Skeletal muscle cell (primary cell): ENCODE results near the gene TULP1.

Experiments
- DNase-seq: peaks from one replicate; pipeline ENCODE4 v3.0.0-alpha.2; 2010; ENCODE audit warnings: low read depth
- H3K4me3 ChIP-seq: 2 replicates; pipeline ENCODE4 v1.5.1; 2011; ENCODE audit warnings: low read depth, mild to moderate bottlenecking, control low read depth, low read length, moderate library complexity

TULP1 gene

DNA sequence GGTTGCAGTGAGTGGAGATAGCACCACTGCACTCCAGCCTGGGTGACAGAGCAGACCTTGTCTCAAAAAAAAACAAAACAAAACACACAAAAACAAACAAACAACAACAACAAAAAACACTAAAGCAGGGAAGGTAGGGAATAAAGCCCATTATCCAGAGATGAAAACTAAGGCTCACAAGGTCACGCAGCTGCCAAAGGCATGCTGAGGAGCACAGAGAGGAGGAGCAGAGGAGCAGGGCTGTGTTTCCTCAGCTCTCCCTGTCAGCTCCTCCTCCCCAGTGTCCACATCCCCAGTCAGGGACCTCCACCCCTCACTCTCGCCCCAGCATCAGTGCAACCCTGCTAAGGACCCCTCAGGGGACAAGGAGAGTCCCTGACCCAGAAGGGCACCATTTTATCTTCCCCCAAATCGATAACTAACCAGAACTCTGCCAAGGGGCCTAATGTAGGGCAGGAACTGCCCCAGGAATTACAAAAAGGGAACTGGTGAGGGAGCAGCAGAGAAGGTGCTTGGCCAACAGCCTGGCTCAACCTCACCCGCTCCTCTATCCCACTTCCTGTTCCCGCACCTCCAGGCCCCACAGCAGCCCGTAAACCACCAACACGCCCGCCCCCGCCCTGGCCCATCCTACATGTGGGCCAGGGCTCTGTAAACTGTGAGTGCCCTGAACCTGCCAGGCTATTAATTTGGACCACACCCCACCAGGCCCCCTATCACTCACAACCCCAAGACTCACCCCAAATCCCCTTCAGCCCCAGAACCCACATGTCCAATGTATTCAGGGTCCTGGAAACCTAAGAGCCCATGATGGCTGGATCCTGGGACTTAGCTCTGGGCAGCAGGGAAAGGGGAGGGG, 24.8 kb downstream of the TULP1 start:
- DNase-seq = no peak
- no peak overlapping the region for H3K4me3 ChIP-seq

DNA sequence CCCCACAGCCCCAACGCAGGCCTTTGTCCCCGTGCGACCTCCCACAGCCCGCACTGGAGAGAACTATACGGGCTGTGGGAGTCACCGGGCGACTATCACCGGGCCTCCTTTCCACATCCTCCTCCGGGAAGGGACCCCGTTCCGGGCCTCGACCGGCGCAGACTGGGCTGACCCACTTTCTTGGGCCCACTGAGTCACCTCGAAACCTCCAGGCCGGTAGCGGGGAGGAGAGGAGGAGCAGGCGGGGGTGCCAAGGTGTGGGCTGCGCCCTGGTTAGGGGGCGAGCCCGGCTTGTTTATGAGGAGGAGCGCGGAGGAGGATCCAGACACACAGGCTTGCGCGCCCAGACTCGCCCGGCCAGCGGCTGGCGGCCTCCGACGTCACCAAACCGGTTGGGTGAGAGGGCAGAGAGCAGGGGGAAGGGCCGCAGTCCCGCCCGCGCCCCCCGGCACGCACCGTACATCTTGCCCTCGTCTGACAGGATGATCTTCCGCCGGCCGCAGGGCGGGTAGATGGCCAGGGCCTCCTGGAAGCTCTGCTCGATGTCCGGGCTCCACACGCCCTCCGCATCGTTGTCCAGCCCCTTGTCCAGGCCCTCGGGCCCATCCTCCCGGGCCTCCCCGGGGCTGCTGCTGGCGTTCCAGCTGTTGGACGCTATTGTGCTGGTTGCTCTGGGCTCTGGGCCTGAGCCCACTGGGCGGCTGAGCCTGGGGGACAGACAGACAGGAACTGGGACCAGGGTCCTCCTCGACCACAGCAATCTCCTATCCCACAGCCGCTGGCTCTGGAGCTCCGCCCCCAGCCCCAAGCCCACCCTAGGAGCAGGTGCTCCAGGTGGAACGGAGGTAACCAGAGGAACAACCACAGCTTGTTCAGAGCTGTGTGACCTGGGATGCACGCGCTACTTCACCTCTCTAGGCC, 26.4 kb downstream of the TULP1 start:
- no peak for DNase-seq
- H3K4me3 ChIP-seq = no peak overlapping the region

DNA sequence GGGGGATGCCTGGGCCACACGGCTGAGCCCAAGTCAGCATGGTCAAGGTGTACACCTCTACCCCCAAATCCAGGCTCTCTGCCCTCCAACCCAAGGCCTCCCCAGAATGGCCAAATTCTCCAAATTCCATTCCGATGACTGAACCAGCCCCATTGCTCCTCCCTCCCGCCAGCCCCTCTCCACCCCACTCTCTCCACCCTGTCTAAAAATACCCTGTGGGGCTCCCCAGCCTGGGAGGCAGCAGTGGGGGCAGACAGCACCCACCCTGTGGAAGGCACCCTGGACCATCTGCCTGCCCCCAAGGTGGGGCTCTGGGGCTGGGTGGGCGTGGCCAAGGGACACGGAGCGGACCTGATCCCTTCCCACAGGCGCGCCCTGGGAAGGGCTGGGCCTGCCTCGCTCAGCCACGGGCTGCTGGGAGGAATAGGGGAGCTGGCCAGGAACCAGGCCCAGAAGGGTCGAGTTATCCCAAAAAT, 27.3 kb downstream of the TULP1 start:
- no peak for DNase-seq
- H3K4me3 ChIP-seq = no peak overlapping the region

DNA sequence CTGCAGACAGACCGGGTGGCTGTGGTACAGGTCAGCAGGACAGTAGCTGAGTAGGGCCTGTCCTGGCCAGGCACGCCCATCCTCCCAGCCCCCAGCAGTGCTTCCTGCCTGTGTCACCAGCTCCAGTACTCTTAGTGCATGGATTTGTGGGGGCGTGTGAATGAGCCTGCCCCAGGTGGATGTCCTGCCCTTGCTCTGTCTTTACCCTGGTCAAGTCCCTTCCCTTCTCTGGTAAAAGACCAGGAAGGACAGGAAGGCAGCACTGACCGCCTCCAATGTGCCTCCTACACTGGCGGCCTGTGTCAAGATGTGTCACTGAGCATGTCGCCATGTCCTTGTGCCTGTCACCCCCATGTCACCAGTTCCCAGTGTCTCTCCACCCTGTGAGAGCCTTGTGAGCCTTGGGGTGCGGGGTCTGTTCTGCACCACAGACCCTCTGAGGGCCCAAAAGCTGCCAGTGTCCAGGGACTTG, 27.7 kb downstream of the TULP1 start:
- no peak overlapping the region for H3K4me3 ChIP-seq

DNA sequence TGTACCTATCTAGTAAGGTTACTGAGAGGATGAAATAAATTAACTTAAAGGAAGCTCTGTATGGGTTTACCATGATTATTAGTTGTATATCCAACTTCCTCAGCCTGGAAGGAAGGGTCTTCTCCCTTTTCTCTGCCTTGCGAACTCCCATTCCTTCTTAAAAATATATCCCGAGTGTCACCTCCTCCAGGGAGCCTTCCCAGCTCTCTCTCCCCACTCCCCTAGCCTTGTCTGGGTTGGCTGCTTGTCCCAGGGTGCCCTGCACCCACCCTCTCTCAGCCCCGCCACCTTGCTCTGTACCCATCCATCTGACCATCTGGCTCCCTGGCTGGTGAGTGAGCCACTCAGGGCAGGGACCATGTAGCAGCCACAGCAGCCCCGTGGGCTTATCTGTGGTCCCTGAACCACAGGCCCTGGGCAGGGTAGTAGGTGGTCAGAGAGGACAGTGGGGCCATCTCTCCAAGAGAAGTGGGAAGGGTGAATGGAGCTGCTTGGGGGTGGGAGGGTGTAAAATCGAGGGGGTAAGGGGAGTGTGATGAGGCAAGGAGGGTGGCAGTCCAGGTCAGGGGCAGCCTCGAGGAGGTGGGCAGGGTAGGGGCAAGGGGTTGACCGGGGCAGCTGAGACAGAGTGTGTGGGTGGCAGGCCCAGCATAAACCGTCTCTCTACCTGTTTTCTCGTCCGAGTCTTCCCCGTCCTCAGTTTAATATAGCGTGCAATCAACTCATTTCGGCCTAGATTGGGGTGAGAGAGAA, 28.6 kb downstream of the TULP1 start:
- H3K4me3 ChIP-seq = no peak overlapping the region
- no peak for DNase-seq

More for the DNA sequence above, 27.7 kb downstream of the TULP1 start:
- no peak for DNase-seq

DNA sequence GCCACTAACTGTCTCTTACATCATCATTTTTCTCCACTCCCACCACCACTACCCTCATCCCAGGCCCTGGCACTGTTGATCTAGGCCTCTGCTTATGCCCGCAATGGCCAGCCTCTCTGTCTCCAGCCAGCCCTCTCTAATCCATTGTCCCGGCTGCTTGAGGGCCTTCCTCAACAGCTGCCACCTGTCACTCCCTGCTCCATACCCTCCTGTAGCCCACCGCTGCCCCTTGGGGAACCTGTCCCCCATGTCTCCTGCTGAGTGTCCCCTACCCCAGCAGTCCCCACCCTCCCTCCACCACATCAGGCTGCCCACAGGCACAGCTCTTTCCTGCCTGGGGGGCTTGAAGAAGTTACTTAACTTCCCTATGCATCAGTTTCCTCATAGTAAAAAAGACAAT, 29.2 kb downstream of the TULP1 start:
- DNase-seq = no peak
- no peak overlapping the region for H3K4me3 ChIP-seq

DNA sequence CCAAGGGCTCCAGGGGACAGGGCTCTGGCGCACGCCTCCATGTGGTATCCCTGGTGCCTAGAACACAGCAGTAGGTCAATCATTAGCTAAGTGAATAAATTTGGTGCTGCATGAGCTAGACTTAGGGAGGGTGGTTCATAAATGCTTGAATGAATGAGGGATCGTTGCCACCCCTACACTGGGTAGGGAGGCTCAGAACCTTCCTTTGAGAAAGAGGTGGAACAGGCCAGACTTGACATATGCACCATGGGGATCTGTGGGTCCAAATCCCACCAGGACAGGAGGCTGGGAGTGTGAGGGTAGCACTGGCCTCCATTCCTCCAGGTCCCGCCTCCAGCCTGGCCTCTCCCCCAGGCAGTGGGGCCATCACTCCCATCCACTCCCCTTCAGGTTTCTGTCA, 29.6 kb downstream of the TULP1 start:
- no peak for DNase-seq
- H3K4me3 ChIP-seq = no peak overlapping the region

DNA sequence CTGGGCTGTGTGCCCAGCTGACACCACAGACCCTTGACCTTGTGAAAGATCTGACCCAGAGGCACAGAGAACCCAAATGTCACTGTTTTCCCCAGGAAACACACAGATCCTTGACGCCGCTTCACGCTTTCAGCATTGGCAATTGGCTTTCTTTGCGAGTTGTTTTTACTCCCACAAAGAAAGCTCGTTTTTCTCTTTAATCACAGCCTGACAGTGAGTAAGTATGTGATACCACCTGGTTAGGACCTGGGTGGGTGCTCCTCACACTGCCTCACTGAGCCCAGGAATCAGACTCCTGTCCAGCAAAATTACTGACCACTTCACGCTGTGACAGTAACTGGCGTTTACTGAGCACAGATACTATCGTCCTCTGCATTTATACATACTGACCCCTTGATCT, 31.5 kb downstream of the TULP1 start:
- H3K4me3 ChIP-seq = no peak overlapping the region
- no peak for DNase-seq

DNA sequence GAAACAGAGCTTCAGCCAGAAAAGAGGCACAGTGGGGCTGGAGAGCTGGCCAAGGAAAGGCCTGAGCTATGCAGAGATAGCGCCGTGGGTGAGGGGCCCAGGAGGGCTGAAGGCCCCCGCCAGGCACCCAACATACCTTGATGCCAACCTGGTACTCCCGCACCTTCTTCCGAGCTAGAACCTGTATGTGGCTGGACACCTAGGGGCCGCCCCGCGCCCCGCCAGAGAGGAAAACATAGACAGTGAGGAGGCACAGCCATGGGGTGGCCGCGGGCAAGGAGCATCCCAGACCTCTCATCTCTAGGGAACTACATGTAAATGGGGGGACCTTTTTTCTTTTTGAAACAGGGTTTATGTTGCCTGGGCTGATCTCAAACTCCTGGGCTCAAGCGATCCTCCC, 32.5 kb downstream of the TULP1 start:
- no peak for DNase-seq
- no peak overlapping the region for H3K4me3 ChIP-seq

DNA sequence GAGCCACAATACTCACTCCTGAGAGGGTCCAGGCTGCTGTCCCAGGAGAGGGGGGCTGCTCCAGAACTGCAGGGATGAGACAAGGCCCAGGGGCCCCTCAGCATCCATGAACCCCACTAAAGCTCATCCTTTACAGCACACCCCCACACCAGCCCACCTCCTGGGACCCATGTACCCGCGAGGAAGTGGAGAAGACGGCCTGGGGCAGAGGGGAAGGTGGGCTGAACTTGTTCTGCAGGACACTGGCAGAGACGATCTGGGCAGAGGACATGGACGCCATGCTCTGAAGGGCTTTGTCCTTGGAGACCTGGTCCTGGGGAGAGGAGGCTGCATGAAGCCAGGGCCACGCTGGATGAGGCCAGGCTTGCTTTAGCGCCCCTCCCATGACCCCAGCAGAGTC, 34.4 kb downstream of the TULP1 start:
- no peak for DNase-seq
- H3K4me3 ChIP-seq = no peak overlapping the region

DNA sequence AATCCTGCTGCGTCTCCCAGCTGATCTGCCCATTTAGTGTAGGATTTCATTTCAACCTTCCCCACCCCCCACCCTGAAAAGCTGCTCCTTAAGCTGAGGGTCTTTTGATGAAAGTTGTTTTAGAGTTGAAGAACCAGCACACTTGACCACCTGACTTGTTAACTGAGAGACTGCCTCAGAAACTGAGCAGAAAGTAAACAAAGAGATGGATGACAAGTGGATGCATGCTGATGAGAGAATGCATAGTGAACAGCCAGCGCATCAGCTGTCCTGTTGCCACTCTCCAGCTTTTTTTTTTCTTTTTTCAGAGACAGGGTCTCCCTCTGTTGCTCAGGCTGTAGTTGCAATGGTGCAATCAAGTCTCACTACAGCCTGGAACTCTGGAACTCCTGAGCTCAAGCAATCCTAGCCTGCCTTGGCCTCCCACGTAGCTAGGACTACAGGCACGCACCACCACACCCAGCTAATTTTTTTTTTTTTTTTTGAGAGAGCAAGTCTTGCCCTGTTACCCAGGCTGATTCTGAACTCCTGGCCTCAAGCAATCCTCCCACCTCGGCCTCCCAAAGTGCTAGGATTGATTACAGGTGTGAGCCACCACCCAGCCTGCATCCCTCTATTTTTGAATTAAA, 35.0 kb downstream of the TULP1 start:
- H3K4me3 ChIP-seq = no peak overlapping the region
- DNase-seq = no peak

DNA sequence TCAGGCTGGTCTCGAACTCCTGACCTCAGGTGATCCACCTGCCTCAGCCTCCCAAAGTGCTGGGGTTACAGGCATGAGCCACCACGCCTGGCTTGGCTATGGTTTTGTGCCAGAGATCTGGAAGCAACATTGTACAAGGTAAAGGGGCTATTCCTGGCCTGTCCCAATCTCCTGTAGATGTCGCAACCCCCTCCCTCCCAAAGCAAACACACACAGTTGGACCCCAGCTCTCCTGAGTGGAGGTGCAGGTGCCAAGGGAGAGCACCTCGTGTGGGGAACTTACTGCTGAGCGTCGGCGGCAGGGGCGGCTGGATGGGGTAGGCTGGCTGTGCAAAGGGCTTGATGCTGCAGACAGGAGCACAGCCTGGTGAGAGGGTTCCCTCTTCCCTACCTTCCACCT, 35.7 kb downstream of the TULP1 start:
- no peak overlapping the region for H3K4me3 ChIP-seq
- no peak for DNase-seq

DNA sequence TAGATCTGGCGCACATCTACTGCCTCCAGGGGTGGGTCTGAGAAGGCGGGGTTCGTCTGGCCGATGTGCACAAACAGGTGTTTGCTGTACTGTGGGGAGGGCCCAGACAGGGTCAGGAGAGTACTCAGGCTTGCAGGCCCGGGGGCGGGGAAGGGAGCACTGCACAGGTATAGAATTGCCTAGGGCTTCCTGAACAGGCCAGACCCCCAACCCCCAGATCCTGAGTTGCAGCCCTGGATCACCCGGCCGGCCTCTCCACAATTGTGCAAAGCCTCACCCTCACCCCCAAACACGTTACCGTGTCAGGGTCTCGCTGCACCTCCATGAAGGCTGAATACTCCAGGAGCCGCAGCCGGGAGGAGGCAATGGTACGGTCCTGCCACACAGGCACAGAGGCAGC, 36.7 kb downstream of the TULP1 start:
- H3K4me3 ChIP-seq = no peak overlapping the region
- no peak for DNase-seq

DNA sequence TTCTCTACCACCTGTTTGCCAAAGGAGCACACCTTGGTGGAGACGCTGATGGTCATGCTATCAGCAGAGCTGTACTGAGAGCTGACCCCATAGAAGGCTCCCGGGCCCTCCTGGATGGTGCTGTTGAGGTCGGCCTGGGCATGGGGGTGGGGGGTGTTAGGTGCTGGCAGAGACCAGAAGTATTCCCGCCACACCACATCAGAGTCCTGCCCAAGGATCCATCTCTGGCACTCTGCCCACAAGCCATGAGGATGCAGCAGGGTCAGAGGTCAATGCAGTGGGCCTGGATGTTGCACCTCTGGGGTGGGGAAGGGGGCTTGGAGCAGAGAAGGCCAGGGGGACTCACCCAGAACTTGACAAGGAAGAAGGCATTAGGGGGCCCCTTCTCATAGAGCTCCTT, 37.1 kb downstream of the TULP1 start:
- no peak for DNase-seq

DNA sequence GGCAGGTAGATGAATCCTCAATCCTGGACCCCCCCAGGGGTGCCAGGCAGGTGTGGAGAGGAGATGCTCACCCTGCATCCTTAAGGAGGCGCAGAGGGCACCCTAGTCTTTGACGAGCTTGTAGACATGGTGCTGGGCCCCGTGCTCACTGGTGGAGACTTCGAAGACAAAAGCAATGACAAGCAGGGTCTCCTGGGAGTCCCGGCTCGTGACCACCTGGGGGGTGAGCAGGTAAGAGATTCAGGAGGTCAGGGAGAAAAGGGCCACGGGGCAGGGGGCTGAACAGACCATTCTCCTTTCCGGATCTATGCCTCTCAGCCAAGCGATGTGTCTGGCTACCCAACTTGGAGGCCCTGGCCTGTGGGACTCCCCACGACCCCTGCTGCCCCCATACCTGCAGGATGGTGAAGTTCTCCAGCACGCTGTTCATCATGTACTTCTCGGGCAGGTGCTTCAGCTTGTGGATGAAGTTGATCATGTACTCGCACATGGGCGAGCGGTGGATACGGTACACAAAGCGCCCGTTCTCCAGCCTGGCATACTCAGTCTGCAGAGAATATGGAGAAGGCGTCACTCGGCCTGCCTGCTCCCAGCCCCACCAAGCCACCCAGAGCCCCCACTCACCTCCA, 37.6 kb downstream of the TULP1 start:
- DNase-seq = no peak
- no peak overlapping the region for H3K4me3 ChIP-seq

More for the DNA sequence above, 37.1 kb downstream of the TULP1 start:
- no peak overlapping the region for H3K4me3 ChIP-seq

DNA sequence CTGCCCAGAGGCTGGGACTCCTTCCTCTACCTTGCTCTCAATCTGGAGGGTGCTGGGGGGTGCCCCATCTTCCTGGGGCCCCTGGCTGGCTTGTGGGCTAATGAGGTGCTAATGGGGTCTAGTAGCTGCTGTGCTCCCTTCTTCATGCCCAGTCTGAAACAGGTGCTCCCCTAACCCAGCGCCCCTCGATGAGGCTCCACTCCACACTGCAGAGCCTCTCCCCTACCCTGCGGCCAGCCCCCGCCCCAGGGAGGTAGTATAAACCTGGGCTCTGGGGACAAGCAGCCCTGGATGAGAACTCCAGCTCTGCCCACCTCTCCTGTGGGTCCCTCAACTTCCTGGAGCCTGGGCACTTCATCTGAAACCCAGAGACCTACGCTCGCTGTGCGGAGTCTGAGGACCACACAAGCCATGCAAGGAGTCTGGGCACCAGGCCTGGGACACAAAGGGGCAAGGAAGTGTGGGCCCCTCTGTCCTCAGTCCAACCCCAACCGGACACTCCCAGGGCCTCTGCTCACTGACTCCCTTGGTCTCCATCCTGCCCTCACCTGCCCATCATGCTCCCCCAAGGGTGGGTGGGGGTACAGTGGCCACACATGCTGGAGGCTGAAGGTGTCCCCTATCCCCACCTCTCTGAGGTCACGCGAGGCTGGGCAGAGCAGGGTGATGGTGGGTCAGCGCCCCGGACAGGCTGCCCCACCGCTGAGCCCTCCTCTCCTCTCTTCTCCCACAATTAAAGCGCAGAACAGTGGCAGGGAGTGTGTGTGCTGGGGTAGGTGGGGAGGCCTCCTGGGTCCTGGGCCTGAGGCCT, 38.4 kb downstream of the TULP1 start:
- H3K4me3 ChIP-seq = no peak overlapping the region

DNA sequence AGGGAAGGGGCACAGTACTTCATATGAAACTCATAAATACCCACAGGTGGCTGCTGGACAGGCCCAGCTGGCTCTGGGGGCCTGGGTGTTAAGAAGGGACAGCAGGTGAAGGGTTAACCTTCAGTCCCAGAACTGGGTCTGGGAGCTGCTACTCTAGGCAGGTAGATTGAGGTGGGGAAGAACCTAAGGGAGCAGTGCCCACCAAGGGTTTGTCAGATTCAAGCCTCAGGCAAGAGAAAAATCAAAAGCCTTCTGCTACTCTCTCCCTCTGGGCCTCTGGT, 38.9 kb downstream of the TULP1 start:
- DNase-seq = no peak
- H3K4me3 ChIP-seq = no peak overlapping the region

More for the DNA sequence above, 38.4 kb downstream of the TULP1 start:
- DNase-seq = no peak
